Testis (tissue), 3 donors: Measurements from ENCODE around the gene DSC3. TPM values are rescaled to one million over a fixed set of nuclear protein-coding genes. Genes with fewer than 3 reads are reported as not detected.
"Not testable (repeated sequence)": the region's sequence is repeated elsewhere in the genome, so short reads cannot be mapped to it uniquely, and the experiment has no call there.

Source experiments
- DNase-seq: peaks from one replicate; pipeline ENCODE4 v3.0.0-alpha.2; 2019
- H3K27ac ChIP-seq, 2 donors: fragments of 200-600 bp; sonication (generic); one replicate each; pipeline ENCODE4 v1.5.1; 2019
- H3K27me3 ChIP-seq: fragments of 200-600 bp; sonication (generic); one replicate; pipeline ENCODE4 v1.5.1; 2019
- H3K36me3 ChIP-seq: fragments of 200-600 bp; sonication (generic); one replicate; pipeline ENCODE4 v1.5.1; 2017; ENCODE audit warnings: low read depth; ENCODE audit errors: missing control alignments
- H3K4me1 ChIP-seq: fragments of 200-600 bp; sonication (generic); one replicate; pipeline ENCODE4 v1.5.1; 2019
- H3K4me3 ChIP-seq, 2 donors: fragments of 200-600 bp; sonication (generic); one replicate each; pipeline ENCODE4 v1.5.1; 2017 to 2019
- H3K9me3 ChIP-seq: fragments of 200-600 bp; sonication (generic); one replicate; pipeline ENCODE4 v1.5.1; 2017
- CTCF ChIP-seq, 3 experiments: fragments of 450-650 bp in 2 of 3; fragments of 200-600 bp in 1 of 3; sonication (generic) in 1 of 3; IDR thresholded peaks; one replicate each; pipeline ENCODE4 v1.5.1; 2016 to 2019; ENCODE audit warnings: antibody characterized with exemption in 3 of 3, mild to moderate bottlenecking in 2 of 3, moderate library complexity in 1 of 3
- POLR2A ChIP-seq: fragments of 450-650 bp; IDR thresholded peaks from one replicate; pipeline ENCODE4 v1.6.1; 2017; ENCODE audit warnings: antibody characterized with exemption, mild to moderate bottlenecking, moderate library complexity
- WGBS, 2 donors: methylation state at CpG; one replicate each; pipeline ENCODE4 v1.1.5; 2018; 5-methylcytosine and 5-hydroxymethylcytosine counted together
- intact Hi-C: fragments of 100-400 bp; cut with DNase I; formaldehyde crosslinking; loops from one replicate; pipeline ENCODE4 v1.15.1; 2023; ENCODE audit warnings: low total_unique reads
- polyA plus RNA-seq: library from polyadenylated mRNA; stranded (reverse); fragments of 350-450 nt; fragmentation: Illumina TruSeq; extraction: RNeasy Lipid Tissue Mini Kit (QIAGEN cat#74804); gene quantifications from one replicate; pipeline ENCODE4 v1.2.3, GENCODE V29; 2014; ENCODE audit warnings: low read depth, low replicate concordance; ENCODE audit not compliant: insufficient read depth
- total RNA-seq, 2 donors: library from RNA; depleted of rRNA; stranded (reverse); fragments of >200 nt; gene quantifications; one replicate each; pipeline ENCODE4 v1.2.3, GENCODE V29; 2016

The DSC3 gene
- total and polyA plus RNA-seq, 3 donors from 2014 or later: 0.19 to 2.0 (median 0.24) TPM

- TF ChIP-seq CTCF (IDR thresholded peaks at IDR 0.05) (no peak), POLR2A (no peak)
- intact Hi-C loops: no loop called here
- Histone ChIP-seq H3K4me3 (no peak overlapping the region), H3K9me3 (no peaks in the 10 kb centered on the region), H3K36me3 (no peaks in the 10 kb centered on the region), H3K27ac (no peak overlapping the region), H3K4me1 (no peaks in the 10 kb centered on the region), H3K27me3 (no peaks in the 10 kb centered on the region)
- WGBS, 2 donors: 70 to 72% methylated on average over 4 of the region's 4 CpGs
- DNase-seq: no peak
Measured at GRCh38 chr18:30987467-30988241, 54.9 kb downstream of the DSC3 start.

- Histone ChIP-seq H3K4me1 (no peaks in the 10 kb centered on the region), H3K4me3 (no peak overlapping the region), H3K27ac (no peak overlapping the region), H3K27me3 (no peaks in the 10 kb centered on the region), H3K9me3 (no peaks in the 10 kb centered on the region), H3K36me3 (no peaks in the 10 kb centered on the region)
- TF ChIP-seq POLR2A (no peak), CTCF (IDR thresholded peaks at IDR 0.05) (no peak)
- intact Hi-C loops: no loop called here
- DNase-seq: no peak
- WGBS, 2 donors: 84 to 95% methylated on average over 12 of the region's 12 CpGs
Measured at GRCh38 chr18:30985753-30986152, 56.8 kb downstream of the DSC3 start.

GRCh38 chr18:30982285-30982992 lies 60.1 kb downstream of the DSC3 start:
- Histone ChIP-seq H3K36me3 (no peaks in the 10 kb centered on the region), H3K9me3 (no peaks in the 10 kb centered on the region), H3K27ac (no peak overlapping the region), H3K27me3 (no peaks in the 10 kb centered on the region), H3K4me1 (no peaks in the 10 kb centered on the region), H3K4me3 (no peak overlapping the region)
- TF ChIP-seq POLR2A (no peak), CTCF (IDR thresholded peaks at IDR 0.05) (no peak)
- intact Hi-C loops: no loop called here
- no peak for DNase-seq
- 83 to 87% methylated on average over 11 of the region's 11 CpGs for WGBS, 2 donors

GRCh38 chr18:30978091-30978490 lies 64.5 kb downstream of the DSC3 start:
- H3K4me1 ChIP-seq, H3K9me3 ChIP-seq, H3K27ac ChIP-seq, H3K36me3 ChIP-seq, intact Hi-C loops, H3K27me3 ChIP-seq, H3K4me3 ChIP-seq, DNase-seq: not testable (repeated sequence)
- WGBS, 2 donors: 90 to 91% methylated on average over 4 of the region's 4 CpGs

GRCh38 chr18:30971338-30971956 lies 71.1 kb downstream of the DSC3 start:
- no peaks in the 10 kb centered on the region for H3K9me3 ChIP-seq
- no peaks in the 10 kb centered on the region for H3K36me3 ChIP-seq
- 9 to 14% methylated on average over 1 of the region's 1 CpG for WGBS, 2 donors
- no peak for DNase-seq
- H3K27ac ChIP-seq: no peak overlapping the region
- no peak overlapping the region for H3K4me3 ChIP-seq
- peak; percentile 26 to 81 (median 26) for TF ChIP-seq CTCF (IDR thresholded peaks at IDR 0.05)
- TF ChIP-seq POLR2A: no peak
- no peaks in the 10 kb centered on the region for H3K27me3 ChIP-seq
- H3K4me1 ChIP-seq: no peaks in the 10 kb centered on the region
- intact Hi-C loops: no loop called here
